SK-N-SH (cell line): ENCODE results near the gene CRYGD. TPM values are rescaled to one million over a fixed set of nuclear protein-coding genes. Genes with fewer than 3 reads are reported as not detected.

Experiments used
- CTCF ChIA-PET: fragments of 300-600, 350-600 bp; formaldehyde crosslinking; extraction: SDS; loops from one replicate; lab custom pipeline; 2021; lab: Yijun Ruan, JAX
- POLR2A ChIA-PET: fragments of 350-600 bp; sonication (Branson Sonifier 250); formaldehyde crosslinking; extraction: SDS; loops from one replicate; lab custom pipeline; 2020; ENCODE audit warnings: antibody characterized with exemption, inconsistent platforms; lab: Yijun Ruan, JAX
- DNase-seq: peaks from one replicate; pipeline ENCODE4 v3.0.0; 2012
- H2AFZ ChIP-seq: fragments of 200-600 bp; sonication (generic); 2 replicates; pipeline ENCODE4 v1.8.1; 2016; ENCODE audit warnings: antibody characterized with exemption, mild to moderate bottlenecking, low read depth
- H3F3A ChIP-seq: fragments of 200-600 bp; sonication (generic); replicated peaks from 2 replicates; pipeline ENCODE3; 2016; ENCODE audit warnings: antibody characterized with exemption, mild to moderate bottlenecking; ENCODE audit not compliant: insufficient read depth
- H3K27ac ChIP-seq, 2 experiments: fragments of 200-500 bp in 1 of 2; fragments of 200-600 bp in 1 of 2; sonication (Bioruptor generic) in 1 of 2; sonication (generic), shearing (Covaris generic) in 1 of 2; 2 replicates each; pipeline versions ENCODE4 v1.5.1 to v1.6.1; 2014 to 2016; ENCODE audit warnings: low read depth in 2 of 2, inconsistent platforms in 1 of 2, low read length in 1 of 2, mild to moderate bottlenecking in 1 of 2, mixed read lengths in 1 of 2
- H3K27me3 ChIP-seq: fragments of 200-600 bp; sonication (generic), shearing (Covaris generic); 2 replicates; pipeline ENCODE4 v1.6.1; 2016; ENCODE audit warnings: mixed run types; ENCODE audit not compliant: insufficient read depth
- H3K36me3 ChIP-seq, 2 experiments: fragments of 200-500 bp in 1 of 2; fragments of 200-600 bp in 1 of 2; sonication (Bioruptor generic) in 1 of 2; sonication (generic) in 1 of 2; replicated peaks in 1 of 2; 2 replicates each; pipeline versions ENCODE3 to v1.5.1; 2014 to 2016; ENCODE audit warnings: low read length in 1 of 2, mild to moderate bottlenecking in 1 of 2; ENCODE audit not compliant: insufficient read depth in 2 of 2, control insufficient read depth in 1 of 2
- H3K4me1 ChIP-seq, 2 experiments: fragments of 200-500 bp in 1 of 2; fragments of 200-600 bp in 1 of 2; sonication (Bioruptor generic) in 1 of 2; sonication (generic), shearing (Covaris generic) in 1 of 2; 2 replicates each; pipeline versions ENCODE4 v1.5.1 to v1.6.1; 2014 to 2016; ENCODE audit warnings: low read depth in 1 of 2, low read length in 1 of 2, mixed run types in 1 of 2; ENCODE audit not compliant: insufficient read depth in 2 of 2, control insufficient read depth in 1 of 2
- H3K4me2 ChIP-seq: fragments of 200-600 bp; sonication (generic), shearing (Covaris generic); 2 replicates; pipeline ENCODE4 v1.6.1; 2017; ENCODE audit warnings: mixed run types
- H3K4me3 ChIP-seq, 2 experiments: fragments of 200-500 bp in 1 of 2; fragments of 200-600 bp in 1 of 2; sonication (Bioruptor generic) in 1 of 2; sonication (generic), shearing (Covaris generic) in 1 of 2; 2 replicates each; pipeline versions ENCODE4 v1.5.1 to v1.8.1; 2014 to 2016; ENCODE audit warnings: low read depth in 2 of 2, inconsistent platforms in 1 of 2, low read length in 1 of 2, mild to moderate bottlenecking in 1 of 2, mixed read lengths in 1 of 2, moderate library complexity in 1 of 2
- H3K79me2 ChIP-seq: fragments of 200-600 bp; sonication (generic); 2 replicates; pipeline ENCODE4 v1.8.1; 2017; ENCODE audit warnings: mild to moderate bottlenecking; ENCODE audit not compliant: insufficient read depth
- H3K9ac ChIP-seq: fragments of 200-600 bp; sonication (generic); 2 replicates; pipeline ENCODE4 v1.6.1; 2017; ENCODE audit warnings: mixed run types
- H3K9me2 ChIP-seq: fragments of 200-600 bp; sonication (generic); 2 replicates; pipeline ENCODE4 v1.6.1; 2017; ENCODE audit warnings: mixed run types
- H3K9me3 ChIP-seq: fragments of 200-600 bp; sonication (generic); 2 replicates; pipeline ENCODE4 v1.6.1; 2017; ENCODE audit warnings: mixed run types, mild to moderate bottlenecking, moderate library complexity
- H4K20me1 ChIP-seq: fragments of 200-600 bp; sonication (generic); 2 replicates; pipeline ENCODE4 v1.6.1; 2017; ENCODE audit warnings: mild to moderate bottlenecking, mixed run types; ENCODE audit not compliant: insufficient read depth
- ELF1 ChIP-seq: IDR thresholded peaks from 2 replicates; pipeline ENCODE4 v1.4.0; 2012
- FOSL2 ChIP-seq: IDR thresholded peaks from 2 replicates; pipeline ENCODE4 v1.4.0; 2012; ENCODE audit warnings: low read depth, mild to moderate bottlenecking, moderate library complexity, borderline replicate concordance
- GABPA ChIP-seq: IDR thresholded peaks from 2 replicates; pipeline ENCODE4 v1.4.0; 2012; ENCODE audit warnings: low read depth, mild to moderate bottlenecking
- GATA2 ChIP-seq: sonication (generic); formaldehyde crosslinking; IDR thresholded peaks from 2 replicates; pipeline ENCODE4 v1.5.0; 2020; ENCODE audit warnings: mild to moderate bottlenecking, missing genetic modification reagents
- IRF3 ChIP-seq: fragments of 150-350 bp; IDR thresholded peaks from 2 replicates; pipeline ENCODE4 v1.6.1; 2016; ENCODE audit warnings: mild to moderate bottlenecking, low read depth, low read length
- JUND ChIP-seq: IDR thresholded peaks from 2 replicates; pipeline ENCODE4 v1.4.0; 2012
- MEF2A ChIP-seq: IDR thresholded peaks from 2 replicates; pipeline ENCODE4 v1.4.0; 2012; ENCODE audit warnings: low read depth, borderline replicate concordance
- MXI1 ChIP-seq: IDR thresholded peaks from 2 replicates; pipeline ENCODE4 v1.6.1; 2012; ENCODE audit warnings: mild to moderate bottlenecking, low read depth, low read length, improper control_type of control experiment
- NRF1 ChIP-seq: IDR thresholded peaks from 2 replicates; pipeline ENCODE4 v1.6.1; 2012; ENCODE audit warnings: low read depth, mild to moderate bottlenecking, low read length
- PBX3 ChIP-seq: IDR thresholded peaks from 2 replicates; pipeline ENCODE4; 2012
- POLR2AphosphoS5 ChIP-seq: IDR thresholded peaks from 2 replicates; pipeline ENCODE4 v1.6.1; 2012; ENCODE audit warnings: low read depth, low read length
- RFX5 ChIP-seq: IDR thresholded peaks from 2 replicates; pipeline ENCODE4 v1.6.1; 2012; ENCODE audit warnings: mild to moderate bottlenecking, improper control_type of control experiment, low read length
- SMC3 ChIP-seq: IDR thresholded peaks from 2 replicates; pipeline ENCODE4 v1.6.1; 2012; ENCODE audit warnings: low read depth, low read length, improper control_type of control experiment
- TAF1 ChIP-seq: IDR thresholded peaks from 2 replicates; pipeline ENCODE4 v1.6.1; 2012; ENCODE audit warnings: low read depth, mild to moderate bottlenecking, low read length, moderate library complexity, borderline replicate concordance
- USF2 ChIP-seq: fragments of 150-350 bp; IDR thresholded peaks from 2 replicates; pipeline ENCODE4 v1.6.1; 2017; ENCODE audit warnings: antibody characterized with exemption, low read length, low read depth, borderline replicate concordance
- YY1 ChIP-seq: IDR thresholded peaks from 2 replicates; pipeline ENCODE4 v1.4.0; 2012; ENCODE audit warnings: low read depth, mild to moderate bottlenecking
- WGBS: methylation state at CpG from one replicate; pipeline ENCODE4 v1.1.6; 2017; ENCODE audit warnings: low lambda C conversion rate; 5-methylcytosine and 5-hydroxymethylcytosine counted together
- polyA plus RNA-seq, 3 experiments: library from polyadenylated mRNA; depleted of rRNA; stranded (reverse); fragments of >200 nt; gene quantifications; 2 replicates each; pipeline ENCODE4 v1.2.3, GENCODE V29; 2012
- TF ChIP-seq, protein P1 (sequence below): fragments of 200-600 bp; sonication (generic); IDR thresholded peaks from 2 replicates; pipeline ENCODE4 v1.6.1; 2017; ENCODE audit warnings: antibody characterized with exemption, mild to moderate bottlenecking, moderate library complexity

CRYGD gene
- polyA plus RNA-seq, 1 of the 3 experiments (the other 2 are of a cell fraction) = not detected

DNA sequence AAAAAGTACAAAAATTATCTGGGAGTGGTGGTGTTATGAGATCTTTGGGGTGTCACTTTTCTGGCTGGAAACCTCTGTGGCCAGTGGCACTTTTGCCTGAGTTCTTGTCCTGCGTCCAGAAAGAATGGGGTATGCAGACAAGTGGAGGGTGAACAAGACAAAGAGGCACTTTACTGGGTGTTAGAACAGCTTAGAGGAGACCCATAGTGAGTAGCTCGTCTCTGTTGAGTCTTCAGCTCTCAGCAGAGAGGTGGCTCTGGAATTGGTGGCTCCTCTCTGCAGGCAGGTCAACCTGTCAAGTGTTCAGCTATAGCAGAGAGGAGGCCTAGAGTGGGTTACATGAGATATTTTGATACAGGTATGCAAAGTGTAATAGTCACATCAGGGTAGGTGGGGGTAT lies 26.1 kb downstream of the CRYGD start:
- Histone ChIP-seq H3K9me2 (no peaks in the 10 kb centered on the region), H3K27ac (no peak overlapping the region), H3K4me1 (peaks cover 0 to 2% of the 10 kb centered on the region in 2 experiments; a peak in 1 of 4 replicates), H3K27me3 (no peaks in the 10 kb centered on the region), H3K4me3 (no peak overlapping the region), H3K79me2 (no peaks in the 10 kb centered on the region), H4K20me1 (no peaks in the 10 kb centered on the region), H3K9ac (no peak overlapping the region), H3F3A (no peaks in the 10 kb centered on the region), H3K36me3 (no peaks in the 10 kb centered on the region), H3K4me2 (no peak overlapping the region), H2AFZ (no peak overlapping the region), H3K9me3 (no peaks in the 10 kb centered on the region)
- DNase-seq = no peak
- CTCF ChIA-PET = interaction anchor here (0.9 to 1.1 kb wide), 2 partner anchors 26 to 27 kb away, joined by 3 to 4 read pairs; no protein-coding TSS in a partner anchor
- TF ChIP-seq USF2 = no peak
- no peak for TF ChIP-seq RFX5
- TF ChIP-seq SMC3 = no peak
- TF ChIP-seq, protein P1, sequence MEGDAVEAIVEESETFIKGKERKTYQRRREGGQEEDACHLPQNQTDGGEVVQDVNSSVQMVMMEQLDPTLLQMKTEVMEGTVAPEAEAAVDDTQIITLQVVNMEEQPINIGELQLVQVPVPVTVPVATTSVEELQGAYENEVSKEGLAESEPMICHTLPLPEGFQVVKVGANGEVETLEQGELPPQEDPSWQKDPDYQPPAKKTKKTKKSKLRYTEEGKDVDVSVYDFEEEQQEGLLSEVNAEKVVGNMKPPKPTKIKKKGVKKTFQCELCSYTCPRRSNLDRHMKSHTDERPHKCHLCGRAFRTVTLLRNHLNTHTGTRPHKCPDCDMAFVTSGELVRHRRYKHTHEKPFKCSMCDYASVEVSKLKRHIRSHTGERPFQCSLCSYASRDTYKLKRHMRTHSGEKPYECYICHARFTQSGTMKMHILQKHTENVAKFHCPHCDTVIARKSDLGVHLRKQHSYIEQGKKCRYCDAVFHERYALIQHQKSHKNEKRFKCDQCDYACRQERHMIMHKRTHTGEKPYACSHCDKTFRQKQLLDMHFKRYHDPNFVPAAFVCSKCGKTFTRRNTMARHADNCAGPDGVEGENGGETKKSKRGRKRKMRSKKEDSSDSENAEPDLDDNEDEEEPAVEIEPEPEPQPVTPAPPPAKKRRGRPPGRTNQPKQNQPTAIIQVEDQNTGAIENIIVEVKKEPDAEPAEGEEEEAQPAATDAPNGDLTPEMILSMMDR = no peak
- no peak for TF ChIP-seq TAF1
- no peak for TF ChIP-seq IRF3
- no peak for TF ChIP-seq POLR2AphosphoS5
- no peak for TF ChIP-seq FOSL2
- TF ChIP-seq GABPA = no peak
- TF ChIP-seq YY1 = no peak
- no peak for TF ChIP-seq MXI1
- TF ChIP-seq PBX3 = no peak
- TF ChIP-seq MEF2A = no peak
- TF ChIP-seq GATA2 = no peak
- TF ChIP-seq NRF1 = no peak
- no peak for TF ChIP-seq JUND
- no peak for TF ChIP-seq ELF1
- 38% methylated on average over 2 of the region's 2 CpGs for WGBS
- POLR2A ChIA-PET = no interaction called here
